SK-N-SH (cell line): Measurements from ENCODE around the gene TUBGCP3. TPM values are rescaled to one million over a fixed set of nuclear protein-coding genes. Genes with fewer than 3 reads are reported as not detected.
A peak's percentile ranks its signal among the peaks of the same experiment; 100 is the strongest.

ENCODE experiments used
- CTCF ChIA-PET: fragments of 300-600, 350-600 bp; formaldehyde crosslinking; extraction: SDS; loops from one replicate; lab custom pipeline; 2021; lab: Yijun Ruan, JAX
- POLR2A ChIA-PET: fragments of 350-600 bp; sonication (Branson Sonifier 250); formaldehyde crosslinking; extraction: SDS; loops from one replicate; lab custom pipeline; 2020; ENCODE audit warnings: antibody characterized with exemption, inconsistent platforms; lab: Yijun Ruan, JAX
- DNase-seq: peaks from one replicate; pipeline ENCODE4 v3.0.0; 2012
- H2AFZ ChIP-seq: fragments of 200-600 bp; sonication (generic); 2 replicates; pipeline ENCODE4 v1.8.1; 2016; ENCODE audit warnings: antibody characterized with exemption, mild to moderate bottlenecking, low read depth
- H3F3A ChIP-seq: fragments of 200-600 bp; sonication (generic); replicated peaks from 2 replicates; pipeline ENCODE3; 2016; ENCODE audit warnings: antibody characterized with exemption, mild to moderate bottlenecking; ENCODE audit not compliant: insufficient read depth
- H3K27ac ChIP-seq, 2 experiments: fragments of 200-500 bp in 1 of 2; fragments of 200-600 bp in 1 of 2; sonication (Bioruptor generic) in 1 of 2; sonication (generic), shearing (Covaris generic) in 1 of 2; 2 replicates each; pipeline versions ENCODE4 v1.5.1 to v1.6.1; 2014 to 2016; ENCODE audit warnings: low read depth in 2 of 2, inconsistent platforms in 1 of 2, low read length in 1 of 2, mild to moderate bottlenecking in 1 of 2, mixed read lengths in 1 of 2
- H3K27me3 ChIP-seq: fragments of 200-600 bp; sonication (generic), shearing (Covaris generic); 2 replicates; pipeline ENCODE4 v1.6.1; 2016; ENCODE audit warnings: mixed run types; ENCODE audit not compliant: insufficient read depth
- H3K36me3 ChIP-seq, 2 experiments: fragments of 200-500 bp in 1 of 2; fragments of 200-600 bp in 1 of 2; sonication (Bioruptor generic) in 1 of 2; sonication (generic) in 1 of 2; replicated peaks in 1 of 2; 2 replicates each; pipeline versions ENCODE3 to v1.5.1; 2014 to 2016; ENCODE audit warnings: low read length in 1 of 2, mild to moderate bottlenecking in 1 of 2; ENCODE audit not compliant: insufficient read depth in 2 of 2, control insufficient read depth in 1 of 2
- H3K4me1 ChIP-seq, 2 experiments: fragments of 200-500 bp in 1 of 2; fragments of 200-600 bp in 1 of 2; sonication (Bioruptor generic) in 1 of 2; sonication (generic), shearing (Covaris generic) in 1 of 2; 2 replicates each; pipeline versions ENCODE4 v1.5.1 to v1.6.1; 2014 to 2016; ENCODE audit warnings: low read depth in 1 of 2, low read length in 1 of 2, mixed run types in 1 of 2; ENCODE audit not compliant: insufficient read depth in 2 of 2, control insufficient read depth in 1 of 2
- H3K4me2 ChIP-seq: fragments of 200-600 bp; sonication (generic), shearing (Covaris generic); 2 replicates; pipeline ENCODE4 v1.6.1; 2017; ENCODE audit warnings: mixed run types
- H3K4me3 ChIP-seq, 2 experiments: fragments of 200-500 bp in 1 of 2; fragments of 200-600 bp in 1 of 2; sonication (Bioruptor generic) in 1 of 2; sonication (generic), shearing (Covaris generic) in 1 of 2; 2 replicates each; pipeline versions ENCODE4 v1.5.1 to v1.8.1; 2014 to 2016; ENCODE audit warnings: low read depth in 2 of 2, inconsistent platforms in 1 of 2, low read length in 1 of 2, mild to moderate bottlenecking in 1 of 2, mixed read lengths in 1 of 2, moderate library complexity in 1 of 2
- H3K79me2 ChIP-seq: fragments of 200-600 bp; sonication (generic); 2 replicates; pipeline ENCODE4 v1.8.1; 2017; ENCODE audit warnings: mild to moderate bottlenecking; ENCODE audit not compliant: insufficient read depth
- H3K9ac ChIP-seq: fragments of 200-600 bp; sonication (generic); 2 replicates; pipeline ENCODE4 v1.6.1; 2017; ENCODE audit warnings: mixed run types
- H3K9me2 ChIP-seq: fragments of 200-600 bp; sonication (generic); 2 replicates; pipeline ENCODE4 v1.6.1; 2017; ENCODE audit warnings: mixed run types
- H3K9me3 ChIP-seq: fragments of 200-600 bp; sonication (generic); 2 replicates; pipeline ENCODE4 v1.6.1; 2017; ENCODE audit warnings: mixed run types, mild to moderate bottlenecking, moderate library complexity
- H4K20me1 ChIP-seq: fragments of 200-600 bp; sonication (generic); 2 replicates; pipeline ENCODE4 v1.6.1; 2017; ENCODE audit warnings: mild to moderate bottlenecking, mixed run types; ENCODE audit not compliant: insufficient read depth
- CHD2 ChIP-seq: fragments of 150-350 bp; IDR thresholded peaks from 2 replicates; pipeline ENCODE4 v1.6.1; 2018; ENCODE audit warnings: low read length; ENCODE audit not compliant: partially characterized antibody
- ELF1 ChIP-seq: IDR thresholded peaks from 2 replicates; pipeline ENCODE4 v1.4.0; 2012
- EP300 ChIP-seq, 2 experiments: IDR thresholded peaks; 2 replicates each; pipeline versions ENCODE4 v1.4.0 to v1.6.1; 2012; ENCODE audit warnings: borderline replicate concordance in 1 of 2, low read depth in 1 of 2, low read length in 1 of 2
- FOSL2 ChIP-seq: IDR thresholded peaks from 2 replicates; pipeline ENCODE4 v1.4.0; 2012; ENCODE audit warnings: low read depth, mild to moderate bottlenecking, moderate library complexity, borderline replicate concordance
- FOXM1 ChIP-seq: IDR thresholded peaks from 2 replicates; pipeline ENCODE4 v1.4.0; 2012; ENCODE audit warnings: low read depth, mild to moderate bottlenecking
- GABPA ChIP-seq: IDR thresholded peaks from 2 replicates; pipeline ENCODE4 v1.4.0; 2012; ENCODE audit warnings: low read depth, mild to moderate bottlenecking
- GATA2 ChIP-seq: sonication (generic); formaldehyde crosslinking; IDR thresholded peaks from 2 replicates; pipeline ENCODE4 v1.5.0; 2020; ENCODE audit warnings: mild to moderate bottlenecking, missing genetic modification reagents
- JUND ChIP-seq: IDR thresholded peaks from 2 replicates; pipeline ENCODE4 v1.4.0; 2012
- MAX ChIP-seq: IDR thresholded peaks from 2 replicates; pipeline ENCODE4 v1.4.0; 2012; ENCODE audit warnings: low read depth
- MXI1 ChIP-seq: IDR thresholded peaks from 2 replicates; pipeline ENCODE4 v1.6.1; 2012; ENCODE audit warnings: mild to moderate bottlenecking, low read depth, low read length, improper control_type of control experiment
- NFIC ChIP-seq: IDR thresholded peaks from 2 replicates; pipeline ENCODE4 v1.4.0; 2012; ENCODE audit warnings: borderline replicate concordance
- NRF1 ChIP-seq: IDR thresholded peaks from 2 replicates; pipeline ENCODE4 v1.6.1; 2012; ENCODE audit warnings: low read depth, mild to moderate bottlenecking, low read length
- POLR2AphosphoS5 ChIP-seq: IDR thresholded peaks from 2 replicates; pipeline ENCODE4 v1.6.1; 2012; ENCODE audit warnings: low read depth, low read length
- RAD21 ChIP-seq: IDR thresholded peaks from 2 replicates; pipeline ENCODE4 v1.6.1; 2012; ENCODE audit warnings: mild to moderate bottlenecking, low read length
- RCOR1 ChIP-seq: fragments of 150-350 bp; IDR thresholded peaks from 2 replicates; pipeline ENCODE4 v1.6.1; 2017; ENCODE audit warnings: antibody characterized with exemption, low read length
- RFX5 ChIP-seq: IDR thresholded peaks from 2 replicates; pipeline ENCODE4 v1.6.1; 2012; ENCODE audit warnings: mild to moderate bottlenecking, improper control_type of control experiment, low read length
- SMC3 ChIP-seq: IDR thresholded peaks from 2 replicates; pipeline ENCODE4 v1.6.1; 2012; ENCODE audit warnings: low read depth, low read length, improper control_type of control experiment
- TAF1 ChIP-seq: IDR thresholded peaks from 2 replicates; pipeline ENCODE4 v1.6.1; 2012; ENCODE audit warnings: low read depth, mild to moderate bottlenecking, low read length, moderate library complexity, borderline replicate concordance
- TCF12 ChIP-seq: IDR thresholded peaks from 2 replicates; pipeline ENCODE4 v1.4.0; 2012
- TEAD4 ChIP-seq: IDR thresholded peaks from 2 replicates; pipeline ENCODE4 v1.4.0; 2012; ENCODE audit warnings: mild to moderate bottlenecking, borderline replicate concordance; ENCODE audit not compliant: insufficient read depth
- USF2 ChIP-seq: fragments of 150-350 bp; IDR thresholded peaks from 2 replicates; pipeline ENCODE4 v1.6.1; 2017; ENCODE audit warnings: antibody characterized with exemption, low read length, low read depth, borderline replicate concordance
- YY1 ChIP-seq: IDR thresholded peaks from 2 replicates; pipeline ENCODE4 v1.4.0; 2012; ENCODE audit warnings: low read depth, mild to moderate bottlenecking
- ZBTB33 ChIP-seq: IDR thresholded peaks from 2 replicates; pipeline ENCODE4 v1.4.0; 2012; ENCODE audit warnings: low read depth, borderline replicate concordance
- WGBS: methylation state at CpG from one replicate; pipeline ENCODE4 v1.1.6; 2017; ENCODE audit warnings: low lambda C conversion rate; 5-methylcytosine and 5-hydroxymethylcytosine counted together
- polyA plus RNA-seq, 3 experiments: library from polyadenylated mRNA; depleted of rRNA; stranded (reverse); fragments of >200 nt; gene quantifications; 2 replicates each; pipeline ENCODE4 v1.2.3, GENCODE V29; 2012
- TF ChIP-seq, protein P1 (sequence below): fragments of 150-350 bp; IDR thresholded peaks from 2 replicates; pipeline ENCODE4 v1.6.1; 2016; ENCODE audit warnings: mild to moderate bottlenecking, low read depth, low read length
- TF ChIP-seq, protein P2 (sequence below): IDR thresholded peaks from 2 replicates; pipeline ENCODE4 v1.4.0; 2012; ENCODE audit warnings: low read depth, borderline replicate concordance

TUBGCP3 gene
- polyA plus RNA-seq (2012; rRNA removed), result 16.8 and 16.9 TPM in 2 replicates
- polyA plus RNA-seq (2012; cell fraction: cytosol; rRNA removed), result 13.8 and 17.1 TPM in 2 replicates
- 29.4 and 32.2 TPM in 2 replicates for polyA plus RNA-seq (2012; cell fraction: nucleus; rRNA removed)

- Histone ChIP-seq H2AFZ (peak within 1 kb of the TSS; percentile 99), H3K4me2 (peak within 1 kb of the TSS; percentile 96), H3K79me2 (peaks cover 43% of the 10 kb centered on the region), H3F3A (peaks cover 14% of the 10 kb centered on the region), H3K27me3 (no peaks in the 10 kb centered on the region), H3K4me3 (peak within 1 kb of the TSS; percentile 93 to 94), H3K27ac (peak within 1 kb of the TSS; percentile 94 to 96), H3K9me3 (no peaks in the 10 kb centered on the region), H3K9ac (peak within 1 kb of the TSS; percentile 98), H3K36me3 (no peaks in the 10 kb centered on the region), H3K4me1 (peaks cover 8 to 15% of the 10 kb centered on the region in 2 experiments; a peak in 3 of 4 replicates), H3K9me2 (no peaks in the 10 kb centered on the region), H4K20me1 (peaks cover 2% of the 10 kb centered on the region; the same call in 1 of the 2 replicates)
- peak; percentile 97 for DNase-seq
- CTCF ChIA-PET, result interaction anchor here (1.3 to 2.1 kb wide), 3 partner anchors 18 to 101 kb away, joined by 3 to 7 read pairs (median 4); no protein-coding TSS in a partner anchor
- POLR2A ChIA-PET, result interaction anchor here (1.0 to 1.8 kb wide), 5 partner anchors 17 to 439 kb away, joined by 3 to 7 read pairs (median 3); no protein-coding TSS in a partner anchor
- 8% methylated on average over 21 of the region's 77 CpGs for WGBS
- TF ChIP-seq GABPA, result peak; percentile 80
- TF ChIP-seq TAF1, result peak; percentile 93
- peak; percentile 92 for TF ChIP-seq YY1
- no peak for TF ChIP-seq RAD21
- no peak for TF ChIP-seq ZBTB33
- TF ChIP-seq, protein P1, sequence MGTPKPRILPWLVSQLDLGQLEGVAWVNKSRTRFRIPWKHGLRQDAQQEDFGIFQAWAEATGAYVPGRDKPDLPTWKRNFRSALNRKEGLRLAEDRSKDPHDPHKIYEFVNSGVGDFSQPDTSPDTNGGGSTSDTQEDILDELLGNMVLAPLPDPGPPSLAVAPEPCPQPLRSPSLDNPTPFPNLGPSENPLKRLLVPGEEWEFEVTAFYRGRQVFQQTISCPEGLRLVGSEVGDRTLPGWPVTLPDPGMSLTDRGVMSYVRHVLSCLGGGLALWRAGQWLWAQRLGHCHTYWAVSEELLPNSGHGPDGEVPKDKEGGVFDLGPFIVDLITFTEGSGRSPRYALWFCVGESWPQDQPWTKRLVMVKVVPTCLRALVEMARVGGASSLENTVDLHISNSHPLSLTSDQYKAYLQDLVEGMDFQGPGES, result no peak
- no peak for TF ChIP-seq JUND
- no peak for TF ChIP-seq NFIC
- peak; percentile 2; the same call in 1 of the 2 replicates for TF ChIP-seq TEAD4
- no peak for TF ChIP-seq USF2
- TF ChIP-seq ELF1, result peak; percentile 85
- TF ChIP-seq FOSL2, result peak; percentile 13; the same call in 1 of the 2 replicates
- TF ChIP-seq, protein P2, sequence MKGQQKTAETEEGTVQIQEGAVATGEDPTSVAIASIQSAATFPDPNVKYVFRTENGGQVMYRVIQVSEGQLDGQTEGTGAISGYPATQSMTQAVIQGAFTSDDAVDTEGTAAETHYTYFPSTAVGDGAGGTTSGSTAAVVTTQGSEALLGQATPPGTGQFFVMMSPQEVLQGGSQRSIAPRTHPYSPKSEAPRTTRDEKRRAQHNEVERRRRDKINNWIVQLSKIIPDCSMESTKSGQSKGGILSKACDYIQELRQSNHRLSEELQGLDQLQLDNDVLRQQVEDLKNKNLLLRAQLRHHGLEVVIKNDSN, result peak; percentile 30; the same call in 1 of the 2 replicates
- TF ChIP-seq MAX, result peak; percentile 97
- peak; percentile 24; the same call in 1 of the 2 replicates for TF ChIP-seq FOXM1
- peak; percentile 80; the same call in 1 of the 2 replicates for TF ChIP-seq MXI1
- peak in 1 of 2 experiments; percentile 30; a peak in 2 of 4 replicates for TF ChIP-seq EP300 (IDR thresholded peaks at IDR 0.05; ENCODE audit: borderline replicate concordance in 1 of 2, low read depth in 1 of 2, low read length in 1 of 2)
- TF ChIP-seq SMC3, result 0 out of 2 replicates have a peak, but pooled peaks have one; percentile 15
- peak; percentile 56 for TF ChIP-seq NRF1
- 0 out of 2 replicates have a peak, but pooled peaks have one; percentile 36 for TF ChIP-seq RCOR1
- no peak for TF ChIP-seq RFX5
- TF ChIP-seq CHD2, result peak; percentile 48
- TF ChIP-seq TCF12, result peak; percentile 41; the same call in 1 of the 2 replicates
- TF ChIP-seq POLR2AphosphoS5, result peak; percentile 76
- 0 out of 2 replicates have a peak, but pooled peaks have one; percentile 20 for TF ChIP-seq GATA2
Observed at GRCh38 chr13:112587764-112588489, at the start of gene TUBGCP3. TSS of gene TUBGCP3 (minus strand) at chr13:112588153. CDS start at chr13:112587980, 173 bp downstream.
